Measurements from ENCODE around the gene TVP23A.

Gene TVP23A

DNA sequence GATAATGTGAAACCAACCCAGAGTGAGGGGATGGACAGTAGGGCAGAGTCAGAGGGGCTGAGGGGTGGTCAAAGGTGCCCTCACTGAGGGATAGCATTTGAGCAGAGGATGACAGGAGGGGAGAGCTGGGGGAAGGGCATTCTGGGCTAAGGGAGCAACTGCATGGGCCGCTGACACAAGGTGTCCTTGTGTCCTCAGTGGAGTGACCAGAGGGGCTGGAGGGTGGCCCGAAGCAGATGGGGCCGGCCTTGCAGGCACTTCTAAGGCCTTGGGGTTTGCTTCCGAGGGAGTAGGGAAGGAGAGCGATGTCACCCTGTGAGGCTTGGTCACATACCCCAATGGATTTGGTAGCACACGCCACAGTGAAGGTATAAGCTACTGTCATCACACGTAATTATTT is 64.9 kb downstream of the TVP23A start:
- ATAC-seq (ENCODE audit: insufficient read depth, low read depth) = no peak
- no peak overlapping the region for H3K4me2 ChIP-seq (ENCODE audit: insufficient read depth, low read length)
- no peak overlapping the region for H3K9ac ChIP-seq (ENCODE audit: low read depth, low read length)
- no peaks in the 10 kb centered on the region; the same call in 1 of the 2 replicates for H4K20me1 ChIP-seq (ENCODE audit: insufficient read depth, low read length)
- H3K4me1 ChIP-seq (ENCODE audit: insufficient read depth, low read length) = no peaks in the 10 kb centered on the region
- no peak overlapping the region for H2AFZ ChIP-seq (ENCODE audit: low read depth, low read length)
- no peaks in the 10 kb centered on the region for H3K9me3 ChIP-seq (ENCODE audit: insufficient read depth, low read length, severe bottlenecking)
- peaks cover 48% of the 10 kb centered on the region for H3K36me3 ChIP-seq (ENCODE audit: insufficient read depth, low read length)
- H3K27ac ChIP-seq (ENCODE audit: low read length) = no peak overlapping the region
- no peak overlapping the region for H3K4me3 ChIP-seq (ENCODE audit: low read depth in 1 of 2, low read length in 2 of 2)
- no peak for DNase-seq
- H3K79me2 ChIP-seq (ENCODE audit: insufficient read depth, low read length) = no peaks in the 10 kb centered on the region
- TF ChIP-seq, protein P1, sequence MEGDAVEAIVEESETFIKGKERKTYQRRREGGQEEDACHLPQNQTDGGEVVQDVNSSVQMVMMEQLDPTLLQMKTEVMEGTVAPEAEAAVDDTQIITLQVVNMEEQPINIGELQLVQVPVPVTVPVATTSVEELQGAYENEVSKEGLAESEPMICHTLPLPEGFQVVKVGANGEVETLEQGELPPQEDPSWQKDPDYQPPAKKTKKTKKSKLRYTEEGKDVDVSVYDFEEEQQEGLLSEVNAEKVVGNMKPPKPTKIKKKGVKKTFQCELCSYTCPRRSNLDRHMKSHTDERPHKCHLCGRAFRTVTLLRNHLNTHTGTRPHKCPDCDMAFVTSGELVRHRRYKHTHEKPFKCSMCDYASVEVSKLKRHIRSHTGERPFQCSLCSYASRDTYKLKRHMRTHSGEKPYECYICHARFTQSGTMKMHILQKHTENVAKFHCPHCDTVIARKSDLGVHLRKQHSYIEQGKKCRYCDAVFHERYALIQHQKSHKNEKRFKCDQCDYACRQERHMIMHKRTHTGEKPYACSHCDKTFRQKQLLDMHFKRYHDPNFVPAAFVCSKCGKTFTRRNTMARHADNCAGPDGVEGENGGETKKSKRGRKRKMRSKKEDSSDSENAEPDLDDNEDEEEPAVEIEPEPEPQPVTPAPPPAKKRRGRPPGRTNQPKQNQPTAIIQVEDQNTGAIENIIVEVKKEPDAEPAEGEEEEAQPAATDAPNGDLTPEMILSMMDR (IDR thresholded peaks at IDR 0.05; ENCODE audit: borderline replicate concordance, extremely low read depth, low read length, poor library complexity, severe bottlenecking) = no peak
- TF ChIP-seq EZH2 (IDR thresholded peaks at IDR 0.05; ENCODE audit: borderline replicate concordance, low read depth, low read length, severe bottlenecking) = no peak
- no peaks in the 10 kb centered on the region for H3K27me3 ChIP-seq (ENCODE audit: insufficient read depth, low read length, poor library complexity)

DNA sequence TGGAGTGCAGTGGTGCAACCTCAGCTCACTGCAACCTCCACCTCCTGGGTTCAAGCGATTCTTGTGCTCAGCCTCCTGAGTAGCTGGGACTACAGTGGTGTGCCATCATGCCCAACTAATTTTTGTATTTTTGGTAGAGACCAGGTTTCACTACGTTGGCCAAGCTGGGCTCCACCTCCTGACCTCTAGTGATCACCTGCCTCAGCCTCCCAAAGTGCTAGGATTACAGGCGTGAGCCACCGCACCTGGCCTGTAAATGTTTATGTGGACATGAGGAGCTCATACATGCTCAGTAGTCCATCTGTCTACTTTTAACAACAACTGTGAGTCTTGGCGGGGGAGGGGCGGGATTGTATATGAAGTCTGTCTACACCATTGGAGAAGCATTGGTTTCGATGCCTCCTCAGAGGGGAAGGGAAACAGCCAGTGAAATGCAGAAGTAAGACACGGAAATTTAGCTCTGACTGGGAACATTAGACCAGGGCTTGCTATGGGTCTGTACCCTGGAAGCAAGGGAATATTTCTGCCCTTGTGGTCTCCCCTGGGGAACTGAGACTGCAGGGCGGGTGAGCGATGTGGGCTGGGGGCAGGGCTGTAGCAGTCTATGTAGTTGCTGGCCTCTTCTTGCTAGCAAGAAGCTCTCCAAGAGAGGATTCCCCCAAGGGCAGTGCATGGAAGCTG is 65.6 kb downstream of the TVP23A start:
- no peak overlapping the region for H3K9ac ChIP-seq (ENCODE audit: low read depth, low read length)
- ATAC-seq (ENCODE audit: insufficient read depth, low read depth) = no peak
- no peak for DNase-seq
- no peaks in the 10 kb centered on the region for H3K79me2 ChIP-seq (ENCODE audit: insufficient read depth, low read length)
- TF ChIP-seq, protein P1 (IDR thresholded peaks at IDR 0.05; ENCODE audit: borderline replicate concordance, extremely low read depth, low read length, poor library complexity, severe bottlenecking) = no peak
- no peak for TF ChIP-seq EZH2 (IDR thresholded peaks at IDR 0.05; ENCODE audit: borderline replicate concordance, low read depth, low read length, severe bottlenecking)
- no peaks in the 10 kb centered on the region; the same call in 1 of the 2 replicates for H4K20me1 ChIP-seq (ENCODE audit: insufficient read depth, low read length)
- H3K4me2 ChIP-seq (ENCODE audit: insufficient read depth, low read length) = no peak overlapping the region
- H3K36me3 ChIP-seq (ENCODE audit: insufficient read depth, low read length) = peaks cover 48% of the 10 kb centered on the region; the same call in 1 of the 2 replicates
- no peak overlapping the region for H2AFZ ChIP-seq (ENCODE audit: low read depth, low read length)
- H3K27me3 ChIP-seq (ENCODE audit: insufficient read depth, low read length, poor library complexity) = no peaks in the 10 kb centered on the region
- H3K27ac ChIP-seq (ENCODE audit: low read length) = no peak overlapping the region
- no peaks in the 10 kb centered on the region for H3K9me3 ChIP-seq (ENCODE audit: insufficient read depth, low read length, severe bottlenecking)
- no peak overlapping the region for H3K4me3 ChIP-seq (ENCODE audit: low read depth in 1 of 2, low read length in 2 of 2)
- no peaks in the 10 kb centered on the region for H3K4me1 ChIP-seq (ENCODE audit: insufficient read depth, low read length)

DNA sequence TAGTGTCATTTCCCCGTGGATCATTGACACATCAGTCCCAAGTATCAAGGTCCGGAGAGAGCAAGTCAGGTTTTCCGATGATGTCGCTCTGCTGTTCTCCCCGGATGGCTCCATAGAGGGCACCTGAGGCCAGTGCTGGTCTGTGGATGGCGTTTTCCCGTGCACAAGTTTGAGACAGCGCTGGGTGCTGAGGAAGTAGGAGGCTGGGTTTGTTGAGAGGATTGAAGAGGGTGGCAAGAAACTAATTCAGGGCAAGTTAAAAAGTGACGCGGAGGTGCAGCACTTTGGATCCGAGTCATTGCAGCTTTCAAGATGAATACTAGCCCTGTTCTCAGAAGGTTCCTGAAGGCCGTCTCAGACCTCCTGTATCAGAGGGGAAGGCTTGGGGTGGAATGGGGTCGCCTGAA is 67.3 kb downstream of the TVP23A start:
- Histone ChIP-seq H3K9ac (ENCODE audit: low read depth, low read length) (no peak overlapping the region), H3K36me3 (ENCODE audit: insufficient read depth, low read length) (peaks cover 54% of the 10 kb centered on the region; the same call in 1 of the 2 replicates), H2AFZ (ENCODE audit: low read depth, low read length) (no peak overlapping the region), H3K4me3 (ENCODE audit: low read depth in 1 of 2, low read length in 2 of 2) (no peak overlapping the region), H3K27ac (ENCODE audit: low read length) (no peak overlapping the region), H3K27me3 (ENCODE audit: insufficient read depth, low read length, poor library complexity) (no peaks in the 10 kb centered on the region), H3K4me1 (ENCODE audit: insufficient read depth, low read length) (no peaks in the 10 kb centered on the region), H3K4me2 (ENCODE audit: insufficient read depth, low read length) (no peak overlapping the region), H3K79me2 (ENCODE audit: insufficient read depth, low read length) (no peaks in the 10 kb centered on the region), H4K20me1 (ENCODE audit: insufficient read depth, low read length) (no peaks in the 10 kb centered on the region; the same call in 1 of the 2 replicates), H3K9me3 (ENCODE audit: insufficient read depth, low read length, severe bottlenecking) (no peaks in the 10 kb centered on the region)
- DNase-seq (no peak), ATAC-seq (ENCODE audit: insufficient read depth, low read depth) (no peak)
- no peak for TF ChIP-seq EZH2 (IDR thresholded peaks at IDR 0.05; ENCODE audit: borderline replicate concordance, low read depth, low read length, severe bottlenecking)

DNA sequence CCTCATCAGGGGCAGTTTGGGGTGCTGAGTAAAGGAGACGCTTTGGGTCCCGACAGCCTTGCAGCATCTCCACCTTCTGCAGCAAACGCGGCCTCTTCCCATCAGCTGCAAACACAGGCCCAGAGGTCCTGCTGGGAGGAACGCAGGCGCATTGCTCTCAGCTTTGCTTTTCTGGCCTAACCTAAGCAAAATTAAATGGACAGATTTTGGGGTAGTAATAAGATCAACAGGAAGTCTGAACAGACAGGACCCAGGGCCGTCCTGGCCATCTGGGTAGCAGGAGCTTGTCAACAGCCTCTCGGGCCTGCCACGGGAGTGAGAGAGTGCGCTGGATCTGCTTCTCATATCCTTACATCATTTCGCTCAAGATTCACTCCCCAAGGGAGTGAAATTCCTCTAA is 67.8 kb downstream of the TVP23A start:
- Histone ChIP-seq H3K79me2 (ENCODE audit: insufficient read depth, low read length) (no peaks in the 10 kb centered on the region), H3K4me1 (ENCODE audit: insufficient read depth, low read length) (peaks cover under 1% of the 10 kb centered on the region; the same call in 1 of the 2 replicates), H3K27me3 (ENCODE audit: insufficient read depth, low read length, poor library complexity) (no peaks in the 10 kb centered on the region), H2AFZ (ENCODE audit: low read depth, low read length) (no peak overlapping the region), H3K4me2 (ENCODE audit: insufficient read depth, low read length) (no peak overlapping the region), H3K36me3 (ENCODE audit: insufficient read depth, low read length) (peaks cover 54% of the 10 kb centered on the region; the same call in 1 of the 2 replicates), H3K4me3 (ENCODE audit: low read depth in 1 of 2, low read length in 2 of 2) (no peak overlapping the region), H3K9ac (ENCODE audit: low read depth, low read length) (no peak overlapping the region), H3K27ac (ENCODE audit: low read length) (no peak overlapping the region), H4K20me1 (ENCODE audit: insufficient read depth, low read length) (no peaks in the 10 kb centered on the region; the same call in 1 of the 2 replicates), H3K9me3 (ENCODE audit: insufficient read depth, low read length, severe bottlenecking) (no peaks in the 10 kb centered on the region)
- DNase-seq (no peak), ATAC-seq (ENCODE audit: insufficient read depth, low read depth) (no peak)
- TF ChIP-seq EZH2 (IDR thresholded peaks at IDR 0.05; ENCODE audit: borderline replicate concordance, low read depth, low read length, severe bottlenecking) = no peak
- TF ChIP-seq, protein P1 (IDR thresholded peaks at IDR 0.05; ENCODE audit: borderline replicate concordance, extremely low read depth, low read length, poor library complexity, severe bottlenecking) = no peak

Measured in DND-41 (cell line).